Skeletal muscle tissue (tissue), 4 donors: ENCODE results near the gene NUP93. TPM values are rescaled to one million over a fixed set of nuclear protein-coding genes. Genes with fewer than 3 reads are reported as not detected.

Experiments
- H3K27ac ChIP-seq: one replicate; pipeline ENCODE4 v1.7.0; 2013; ENCODE audit warnings: mild to moderate bottlenecking, low read depth, low read length, inconsistent platforms
- H3K27me3 ChIP-seq, 3 donors: one replicate each; pipeline ENCODE4 v1.7.0; 2013; ENCODE audit warnings: low read length in 3 of 3; ENCODE audit not compliant: control insufficient read depth in 3 of 3, insufficient read depth in 3 of 3
- H3K36me3 ChIP-seq, 3 donors: one replicate each; pipeline ENCODE4 v1.7.0; 2013; ENCODE audit warnings: low read length in 3 of 3; ENCODE audit not compliant: control insufficient read depth in 3 of 3, insufficient read depth in 3 of 3
- H3K4me1 ChIP-seq, 3 donors: one replicate each; pipeline ENCODE4 v1.7.0; 2013; ENCODE audit warnings: low read length in 3 of 3, mild to moderate bottlenecking in 3 of 3; ENCODE audit not compliant: control insufficient read depth in 3 of 3, insufficient read depth in 3 of 3
- H3K4me3 ChIP-seq, 3 donors: one replicate each; pipeline ENCODE4 v1.7.0; 2013; ENCODE audit warnings: low read length in 3 of 3
- H3K9ac ChIP-seq, 3 donors: one replicate each; pipeline ENCODE4 v1.7.0; 2013; ENCODE audit warnings: low read length in 3 of 3, mild to moderate bottlenecking in 3 of 3, moderate library complexity in 2 of 3, low read depth in 1 of 3
- H3K9me3 ChIP-seq, 3 donors: one replicate each; pipeline ENCODE4 v1.7.0; 2013; ENCODE audit warnings: low read length in 3 of 3; ENCODE audit not compliant: control insufficient read depth in 3 of 3
- total RNA-seq: library from RNA; depleted of rRNA; stranded (reverse); fragments of >200 nt; gene quantifications from one replicate; pipeline ENCODE4 v1.2.3, GENCODE V29; 2014
- donor health status: Osteomylitis.

Gene NUP93
- total RNA-seq, 1 donor from 2014 or later, result 54.8 TPM

- H3K27ac ChIP-seq, result no peak overlapping the region
- H3K9ac ChIP-seq, result no peak overlapping the region
- H3K4me1 ChIP-seq, result peaks cover 6 to 12% (median 10%) of the 10 kb centered on the region in 3 donors
- H3K27me3 ChIP-seq, result no peaks in the 10 kb centered on the region
- H3K4me3 ChIP-seq, result no peak overlapping the region
- no peaks in the 10 kb centered on the region for H3K9me3 ChIP-seq
- H3K36me3 ChIP-seq, result peaks cover 0 to 6% (median 5%) of the 10 kb centered on the region in 3 donors
Observed at GRCh38 chr16:56849690-56850680, 120.1 kb downstream of the NUP93 start.

- H3K27ac ChIP-seq, result no peak overlapping the region
- H3K4me1 ChIP-seq, result peaks cover 6 to 12% (median 10%) of the 10 kb centered on the region in 3 donors
Observed at GRCh38 chr16:56851671-56852400, 121.9 kb downstream of the NUP93 start.

GRCh38 chr16:56852401-56852730 lies 122.4 kb downstream of the NUP93 start:
- no peaks in the 10 kb centered on the region for H3K36me3 ChIP-seq
- no peak overlapping the region for H3K27ac ChIP-seq
- H3K9me3 ChIP-seq, result no peaks in the 10 kb centered on the region
- no peak overlapping the region for H3K9ac ChIP-seq
- H3K27me3 ChIP-seq, result peaks cover 0 to 2% (median 0%) of the 10 kb centered on the region in 3 donors
- peaks cover 6 to 12% (median 10%) of the 10 kb centered on the region in 3 donors for H3K4me1 ChIP-seq
- no peak overlapping the region for H3K4me3 ChIP-seq

More at GRCh38 chr16:56851671-56852400, 121.9 kb downstream of the NUP93 start:
- Histone ChIP-seq H3K4me3 (no peak overlapping the region), H3K9ac (no peak overlapping the region), H3K27me3 (peaks cover 0 to 2% (median 0%) of the 10 kb centered on the region in 3 donors), H3K36me3 (no peaks in the 10 kb centered on the region), H3K9me3 (no peaks in the 10 kb centered on the region)

GRCh38 chr16:56852968-56853367 lies 123.0 kb downstream of the NUP93 start:
- no peak overlapping the region for H3K9ac ChIP-seq
- H3K4me1 ChIP-seq, result peaks cover 5 to 7% (median 6%) of the 10 kb centered on the region in 3 donors
- no peaks in the 10 kb centered on the region for H3K9me3 ChIP-seq
- no peaks in the 10 kb centered on the region for H3K36me3 ChIP-seq
- H3K27me3 ChIP-seq, result peaks cover 0 to 2% (median 0%) of the 10 kb centered on the region in 3 donors
- H3K27ac ChIP-seq, result no peak overlapping the region
- no peak overlapping the region for H3K4me3 ChIP-seq

GRCh38 chr16:56855201-56855600 lies 125.3 kb downstream of the NUP93 start:
- Histone ChIP-seq H3K4me1 (no peaks in the 10 kb centered on the region), H3K9ac (no peak overlapping the region), H3K27me3 (peaks cover 0 to 2% (median 0%) of the 10 kb centered on the region in 3 donors), H3K27ac (no peak overlapping the region), H3K4me3 (no peak overlapping the region), H3K9me3 (no peaks in the 10 kb centered on the region), H3K36me3 (no peaks in the 10 kb centered on the region)

GRCh38 chr16:56855946-56856345 lies 126.0 kb downstream of the NUP93 start:
- no peaks in the 10 kb centered on the region for H3K9me3 ChIP-seq
- H3K4me1 ChIP-seq, result no peaks in the 10 kb centered on the region
- H3K27ac ChIP-seq, result no peak overlapping the region
- peaks cover 0 to 2% (median 0%) of the 10 kb centered on the region in 3 donors for H3K27me3 ChIP-seq
- H3K9ac ChIP-seq, result no peak overlapping the region
- H3K36me3 ChIP-seq, result no peaks in the 10 kb centered on the region
- H3K4me3 ChIP-seq, result no peak overlapping the region

- no peaks in the 10 kb centered on the region for H3K9me3 ChIP-seq
- H3K4me1 ChIP-seq, result no peaks in the 10 kb centered on the region
- H3K36me3 ChIP-seq, result no peaks in the 10 kb centered on the region
- no peak overlapping the region for H3K4me3 ChIP-seq
- H3K27me3 ChIP-seq, result peaks cover 0 to 2% (median 0%) of the 10 kb centered on the region in 3 donors
- no peak overlapping the region for H3K27ac ChIP-seq
- H3K9ac ChIP-seq, result no peak overlapping the region
Observed at GRCh38 chr16:56856876-56857447, 127.0 kb downstream of the NUP93 start.

GRCh38 chr16:56858374-56858773 lies 128.4 kb downstream of the NUP93 start:
- Histone ChIP-seq H3K4me1 (peaks cover 0 to 4% (median 0%) of the 10 kb centered on the region in 3 donors), H3K9me3 (no peaks in the 10 kb centered on the region), H3K36me3 (no peaks in the 10 kb centered on the region), H3K27ac (no peak overlapping the region), H3K27me3 (peaks cover 0 to 2% (median 0%) of the 10 kb centered on the region in 3 donors), H3K9ac (no peak overlapping the region), H3K4me3 (no peak overlapping the region)

- Histone ChIP-seq H3K36me3 (no peaks in the 10 kb centered on the region), H3K4me3 (no peak overlapping the region), H3K9ac (no peak overlapping the region), H3K4me1 (peaks cover 0 to 4% (median 0%) of the 10 kb centered on the region in 3 donors), H3K9me3 (no peaks in the 10 kb centered on the region), H3K27ac (no peak overlapping the region), H3K27me3 (peaks cover 0 to 2% (median 0%) of the 10 kb centered on the region in 3 donors)
Observed at GRCh38 chr16:56859636-56860035, 129.7 kb downstream of the NUP93 start.
